ENCODE data around the gene JAG1.

DNA sequence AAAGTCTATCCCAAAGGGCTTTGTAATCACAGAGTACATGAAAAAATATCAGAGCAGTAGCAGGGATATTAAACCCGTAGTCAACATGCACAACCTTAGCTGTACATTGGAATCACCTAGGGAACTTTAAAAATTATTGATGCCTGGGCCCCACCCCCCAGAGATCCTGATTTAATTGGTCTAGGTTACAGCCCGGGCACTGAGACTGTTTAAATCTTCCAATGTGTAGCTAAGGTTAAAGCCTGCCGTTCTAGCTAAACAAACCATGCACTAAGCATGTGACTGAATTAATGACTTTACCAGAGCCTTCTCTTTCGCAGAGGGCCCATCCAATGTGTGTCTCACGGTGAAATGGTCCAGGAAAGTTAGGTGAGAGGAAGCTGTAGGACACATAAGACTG, 14.1 kb upstream of the JAG1 start:
- TF ChIP-seq, protein P1, sequence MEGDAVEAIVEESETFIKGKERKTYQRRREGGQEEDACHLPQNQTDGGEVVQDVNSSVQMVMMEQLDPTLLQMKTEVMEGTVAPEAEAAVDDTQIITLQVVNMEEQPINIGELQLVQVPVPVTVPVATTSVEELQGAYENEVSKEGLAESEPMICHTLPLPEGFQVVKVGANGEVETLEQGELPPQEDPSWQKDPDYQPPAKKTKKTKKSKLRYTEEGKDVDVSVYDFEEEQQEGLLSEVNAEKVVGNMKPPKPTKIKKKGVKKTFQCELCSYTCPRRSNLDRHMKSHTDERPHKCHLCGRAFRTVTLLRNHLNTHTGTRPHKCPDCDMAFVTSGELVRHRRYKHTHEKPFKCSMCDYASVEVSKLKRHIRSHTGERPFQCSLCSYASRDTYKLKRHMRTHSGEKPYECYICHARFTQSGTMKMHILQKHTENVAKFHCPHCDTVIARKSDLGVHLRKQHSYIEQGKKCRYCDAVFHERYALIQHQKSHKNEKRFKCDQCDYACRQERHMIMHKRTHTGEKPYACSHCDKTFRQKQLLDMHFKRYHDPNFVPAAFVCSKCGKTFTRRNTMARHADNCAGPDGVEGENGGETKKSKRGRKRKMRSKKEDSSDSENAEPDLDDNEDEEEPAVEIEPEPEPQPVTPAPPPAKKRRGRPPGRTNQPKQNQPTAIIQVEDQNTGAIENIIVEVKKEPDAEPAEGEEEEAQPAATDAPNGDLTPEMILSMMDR (conservative IDR thresholded peaks at IDR 0.05) = no peak
- TF ChIP-seq ZFX (IDR thresholded peaks at IDR 0.05) = no peak

Data from C4-2B (cell line).